ENCODE data around the gene CLCN1.

The CLCN1 gene

GRCh38 chr7:143394068-143394467 lies 78.2 kb downstream of the CLCN1 start:
- no peak overlapping the region for H3K4me3 ChIP-seq (replicated peaks in 1 of 2; ENCODE audit: low read depth in 2 of 2, low read length in 2 of 2)
- TF ChIP-seq, protein P1, sequence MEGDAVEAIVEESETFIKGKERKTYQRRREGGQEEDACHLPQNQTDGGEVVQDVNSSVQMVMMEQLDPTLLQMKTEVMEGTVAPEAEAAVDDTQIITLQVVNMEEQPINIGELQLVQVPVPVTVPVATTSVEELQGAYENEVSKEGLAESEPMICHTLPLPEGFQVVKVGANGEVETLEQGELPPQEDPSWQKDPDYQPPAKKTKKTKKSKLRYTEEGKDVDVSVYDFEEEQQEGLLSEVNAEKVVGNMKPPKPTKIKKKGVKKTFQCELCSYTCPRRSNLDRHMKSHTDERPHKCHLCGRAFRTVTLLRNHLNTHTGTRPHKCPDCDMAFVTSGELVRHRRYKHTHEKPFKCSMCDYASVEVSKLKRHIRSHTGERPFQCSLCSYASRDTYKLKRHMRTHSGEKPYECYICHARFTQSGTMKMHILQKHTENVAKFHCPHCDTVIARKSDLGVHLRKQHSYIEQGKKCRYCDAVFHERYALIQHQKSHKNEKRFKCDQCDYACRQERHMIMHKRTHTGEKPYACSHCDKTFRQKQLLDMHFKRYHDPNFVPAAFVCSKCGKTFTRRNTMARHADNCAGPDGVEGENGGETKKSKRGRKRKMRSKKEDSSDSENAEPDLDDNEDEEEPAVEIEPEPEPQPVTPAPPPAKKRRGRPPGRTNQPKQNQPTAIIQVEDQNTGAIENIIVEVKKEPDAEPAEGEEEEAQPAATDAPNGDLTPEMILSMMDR (IDR thresholded peaks at IDR 0.05; ENCODE audit: low read depth, low read length) = no peak
- DNase-seq (ENCODE audit: low read depth in 2 of 2) = peak in 1 of 2 donors; percentile 46

DNA sequence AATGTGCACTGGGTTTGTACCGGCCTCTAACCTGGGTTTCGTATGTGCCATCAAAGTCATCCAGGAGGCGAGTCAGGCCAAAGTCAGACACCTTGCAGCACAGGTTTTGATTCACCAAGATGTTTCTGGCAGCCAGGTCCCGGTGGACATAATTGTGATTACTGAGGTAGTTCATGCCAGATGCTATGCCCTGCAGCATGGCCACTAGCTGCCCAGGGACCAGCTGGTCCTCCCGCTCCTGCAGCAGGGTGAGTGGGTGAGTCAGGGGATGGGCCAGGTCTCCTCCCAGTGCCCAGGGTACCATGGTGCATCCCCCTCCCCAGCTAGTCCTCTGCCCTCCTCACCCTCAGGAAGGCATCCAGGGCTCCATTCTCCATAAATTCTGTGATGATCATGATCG lies 78.9 kb downstream of the CLCN1 start:
- TF ChIP-seq, protein P1 (IDR thresholded peaks at IDR 0.05; ENCODE audit: low read depth, low read length) = no peak
- DNase-seq (ENCODE audit: low read depth in 2 of 2) = peak in 1 of 2 donors; percentile 23
- no peak overlapping the region for H3K4me3 ChIP-seq (replicated peaks in 1 of 2; ENCODE audit: low read depth in 2 of 2, low read length in 2 of 2)

DNA sequence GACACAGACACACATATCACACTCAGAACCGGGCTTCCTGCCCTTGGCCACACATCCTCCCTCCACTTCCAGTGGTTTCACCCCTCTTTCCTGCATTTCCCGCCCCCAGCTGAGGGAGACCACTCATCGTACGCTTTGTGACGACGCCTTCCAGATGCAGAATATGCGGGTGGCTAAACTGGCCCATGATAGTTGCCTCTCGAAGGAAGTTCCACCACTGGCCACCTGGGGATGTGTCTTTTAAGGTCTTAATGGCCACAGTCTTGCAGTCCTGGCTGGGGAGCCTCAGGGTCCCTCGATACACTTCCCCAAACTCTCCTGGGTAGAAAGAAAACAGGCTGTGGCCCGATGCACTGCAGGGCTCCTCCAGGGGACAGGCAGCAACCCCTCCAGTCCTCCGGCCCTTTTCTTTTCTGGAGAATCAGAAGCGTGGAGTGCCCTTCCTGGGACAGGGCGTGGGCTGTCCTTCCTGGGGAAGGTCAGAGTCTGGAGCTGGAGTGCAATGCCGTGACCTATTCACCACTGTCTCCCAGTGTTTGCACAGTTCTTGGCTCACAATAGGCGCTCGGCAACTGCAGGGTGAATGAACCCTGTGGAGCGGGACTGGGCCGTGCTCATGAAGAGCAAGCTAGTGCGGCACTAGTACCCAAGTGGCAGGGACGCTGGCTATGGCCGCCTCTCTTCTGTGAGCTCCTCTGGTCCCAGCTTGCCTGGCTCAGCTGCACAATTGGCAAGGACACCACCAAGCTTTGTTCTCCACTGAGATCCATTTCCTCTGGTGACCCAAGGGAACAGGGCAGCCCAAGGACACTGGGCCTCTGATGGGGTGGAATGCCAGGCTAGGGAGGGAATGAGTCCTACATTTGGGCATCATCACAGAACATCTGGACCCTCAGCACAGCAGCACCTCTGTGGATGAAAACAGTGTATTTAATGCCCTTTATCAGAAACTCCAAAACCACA lies 79.6 kb downstream of the CLCN1 start:
- H3K4me3 ChIP-seq (replicated peaks in 1 of 2; ENCODE audit: low read depth in 2 of 2, low read length in 2 of 2) = no peak overlapping the region
- DNase-seq (ENCODE audit: low read depth in 2 of 2) = peak in 1 of 2 donors; percentile 48
- TF ChIP-seq, protein P1 (IDR thresholded peaks at IDR 0.05; ENCODE audit: low read depth, low read length) = peak; percentile 36

GRCh38 chr7:143396182-143396581 lies 80.3 kb downstream of the CLCN1 start:
- H3K4me3 ChIP-seq (replicated peaks in 1 of 2; ENCODE audit: low read depth in 2 of 2, low read length in 2 of 2) = no peak overlapping the region
- TF ChIP-seq, protein P1 (IDR thresholded peaks at IDR 0.05; ENCODE audit: low read depth, low read length) = no peak
- no peak for DNase-seq (ENCODE audit: low read depth in 2 of 2)

DNA sequence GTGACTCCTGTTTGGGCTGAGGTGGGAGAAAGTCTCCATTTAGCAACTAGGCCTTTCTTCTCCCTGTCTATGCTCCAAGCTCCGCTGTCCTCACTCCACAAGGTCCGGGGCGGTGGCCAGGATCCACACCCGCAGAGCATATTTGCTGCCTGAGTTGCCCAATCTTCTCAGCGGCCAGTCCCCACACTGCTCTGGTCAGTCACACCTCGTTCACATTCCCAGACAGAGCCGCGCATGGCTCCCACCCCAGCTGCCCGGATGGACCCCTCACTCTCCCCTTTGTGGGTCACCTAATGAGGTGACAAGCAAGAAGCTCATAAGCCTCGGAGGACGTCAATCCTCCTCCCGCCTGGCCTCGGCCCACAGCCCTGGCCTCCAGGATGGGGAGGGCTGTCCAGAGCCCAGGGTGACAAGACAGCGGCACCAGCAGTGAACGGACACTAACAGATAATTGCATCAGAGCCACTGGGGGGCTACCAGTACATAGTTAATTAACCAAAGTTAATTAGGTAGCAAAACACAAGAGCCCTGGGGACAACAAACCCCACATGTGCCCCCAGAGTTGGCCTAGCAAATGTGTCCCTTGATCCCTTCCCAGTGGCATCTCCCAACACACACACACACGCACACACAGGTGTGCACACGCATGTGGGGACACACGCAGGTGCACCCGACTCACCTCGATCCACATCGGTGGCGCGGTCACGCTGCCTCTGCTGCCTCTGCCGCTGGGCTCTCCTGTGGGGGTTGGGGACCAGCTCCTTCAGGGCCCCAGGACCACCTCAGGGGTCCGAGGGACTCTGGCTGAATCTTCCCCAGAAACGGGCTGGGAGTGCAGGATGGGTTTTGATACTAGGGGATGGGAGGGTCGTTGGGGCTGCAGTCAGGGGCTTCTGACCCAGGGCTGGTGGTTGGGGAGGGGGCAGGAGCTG lies 81.0 kb downstream of the CLCN1 start:
- peak in 1 of 2 donors; percentile 43 for DNase-seq (ENCODE audit: low read depth in 2 of 2)
- no peak overlapping the region for H3K4me3 ChIP-seq (replicated peaks in 1 of 2; ENCODE audit: low read depth in 2 of 2, low read length in 2 of 2)
- TF ChIP-seq, protein P1 (IDR thresholded peaks at IDR 0.05; ENCODE audit: low read depth, low read length) = no peak

DNA sequence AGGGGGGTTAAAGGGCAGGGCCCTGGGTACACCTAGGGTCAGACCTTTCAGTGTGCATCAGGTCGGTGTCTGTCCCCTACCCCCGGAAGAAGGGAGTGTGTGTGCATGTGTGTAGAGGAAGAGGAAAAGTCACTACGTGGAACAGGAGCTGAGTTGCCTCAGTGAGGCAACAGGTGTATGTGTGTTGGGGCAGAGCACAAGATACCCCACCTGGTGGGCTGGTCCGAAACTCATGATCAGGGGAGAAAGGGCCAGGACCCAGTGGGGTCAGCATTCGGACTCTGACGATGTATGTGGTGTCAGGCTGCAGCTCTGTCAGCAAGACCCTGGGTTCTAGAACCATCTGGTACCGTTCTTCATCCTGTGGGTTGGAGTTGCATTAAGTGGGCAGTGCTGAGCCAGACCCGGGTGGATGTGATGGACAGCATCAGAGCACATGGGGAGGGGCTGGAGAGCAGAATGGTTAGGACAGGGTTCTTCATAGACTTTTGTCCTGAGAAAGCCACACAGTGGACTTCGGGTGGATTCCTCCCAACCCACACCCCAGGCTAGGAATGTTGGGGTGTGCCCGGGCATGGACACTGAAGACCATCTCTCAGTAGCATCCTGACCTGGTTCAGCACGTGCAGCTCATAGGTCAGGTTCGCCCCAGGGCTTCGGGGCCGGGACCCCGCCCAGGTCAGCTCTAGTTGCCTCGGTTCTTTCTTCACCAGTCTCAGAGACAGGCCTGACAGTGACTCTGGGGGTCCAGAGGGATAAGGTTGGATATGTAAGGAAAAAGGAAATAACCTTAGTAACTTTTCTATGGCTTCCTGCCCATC lies 82.0 kb downstream of the CLCN1 start:
- no peak for DNase-seq (ENCODE audit: low read depth in 2 of 2)
- H3K4me3 ChIP-seq (replicated peaks in 1 of 2; ENCODE audit: low read depth in 2 of 2, low read length in 2 of 2) = no peak overlapping the region
- TF ChIP-seq, protein P1 (IDR thresholded peaks at IDR 0.05; ENCODE audit: low read depth, low read length) = no peak
